Testis (tissue), 3 donors: ENCODE measurements around the gene PHAF1. TPM values are rescaled to one million over a fixed set of nuclear protein-coding genes. Genes with fewer than 3 reads are reported as not detected.
A peak's percentile ranks its signal among the peaks of the same experiment; 100 is the strongest.

Experiments
- DNase-seq: peaks from one replicate; pipeline ENCODE4 v3.0.0-alpha.2; 2019
- H3K27ac ChIP-seq, 2 donors: fragments of 200-600 bp; sonication (generic); one replicate each; pipeline ENCODE4 v1.5.1; 2019
- H3K27me3 ChIP-seq: fragments of 200-600 bp; sonication (generic); one replicate; pipeline ENCODE4 v1.5.1; 2019
- H3K36me3 ChIP-seq: fragments of 200-600 bp; sonication (generic); one replicate; pipeline ENCODE4 v1.5.1; 2017; ENCODE audit warnings: low read depth; ENCODE audit errors: missing control alignments
- H3K4me1 ChIP-seq: fragments of 200-600 bp; sonication (generic); one replicate; pipeline ENCODE4 v1.5.1; 2019
- H3K4me3 ChIP-seq, 2 donors: fragments of 200-600 bp; sonication (generic); one replicate each; pipeline ENCODE4 v1.5.1; 2017 to 2019
- H3K9me3 ChIP-seq: fragments of 200-600 bp; sonication (generic); one replicate; pipeline ENCODE4 v1.5.1; 2017
- CTCF ChIP-seq, 3 experiments: fragments of 450-650 bp in 2 of 3; fragments of 200-600 bp in 1 of 3; sonication (generic) in 1 of 3; IDR thresholded peaks; one replicate each; pipeline ENCODE4 v1.5.1; 2016 to 2019; ENCODE audit warnings: antibody characterized with exemption in 3 of 3, mild to moderate bottlenecking in 2 of 3, moderate library complexity in 1 of 3
- POLR2A ChIP-seq: fragments of 450-650 bp; IDR thresholded peaks from one replicate; pipeline ENCODE4 v1.6.1; 2017; ENCODE audit warnings: antibody characterized with exemption, mild to moderate bottlenecking, moderate library complexity
- WGBS, 2 donors: methylation state at CpG; one replicate each; pipeline ENCODE4 v1.1.5; 2018; 5-methylcytosine and 5-hydroxymethylcytosine counted together
- intact Hi-C: fragments of 100-400 bp; cut with DNase I; formaldehyde crosslinking; loops from one replicate; pipeline ENCODE4 v1.15.1; 2023; ENCODE audit warnings: low total_unique reads
- polyA plus RNA-seq: library from polyadenylated mRNA; stranded (reverse); fragments of 350-450 nt; fragmentation: Illumina TruSeq; extraction: RNeasy Lipid Tissue Mini Kit (QIAGEN cat#74804); gene quantifications from one replicate; pipeline ENCODE4 v1.2.3, GENCODE V29; 2014; ENCODE audit warnings: low read depth, low replicate concordance; ENCODE audit not compliant: insufficient read depth
- total RNA-seq, 2 donors: library from RNA; depleted of rRNA; stranded (reverse); fragments of >200 nt; gene quantifications; one replicate each; pipeline ENCODE4 v1.2.3, GENCODE V29; 2016

The PHAF1 gene
- total and polyA plus RNA-seq, 3 donors from 2014 or later = 31.2 to 41.6 (median 32.6) TPM

GRCh38 chr16:67157892-67158635 is 48.3 kb downstream of the PHAF1 start:
- WGBS, 2 donors = 78 to 83% methylated on average over 7 of the region's 7 CpGs
- intact Hi-C loops = loop anchor here (5.0 kb wide), 1 partner anchor 181 kb away; no protein-coding TSS in a partner anchor

GRCh38 chr16:67158637-67159600 is 49.2 kb downstream of the PHAF1 start:
- H3K4me3 ChIP-seq = peak overlapping the region; percentile 75 to 87
- TF ChIP-seq CTCF (IDR thresholded peaks at IDR 0.05) (no peak), POLR2A (no peak)
- no peaks in the 10 kb centered on the region for H3K9me3 ChIP-seq
- H3K36me3 ChIP-seq = no peaks in the 10 kb centered on the region
- WGBS, 2 donors = 7 to 11% methylated on average over 26 to 29 of the region's 34 CpGs
- no peak overlapping the region for H3K27ac ChIP-seq
- H3K4me1 ChIP-seq = peaks cover 16% of the 10 kb centered on the region
- peak; percentile 50 for DNase-seq
- intact Hi-C loops = loop anchor here (5.0 kb wide), 1 partner anchor 182 kb away; no protein-coding TSS in a partner anchor
- H3K27me3 ChIP-seq = no peaks in the 10 kb centered on the region

More at GRCh38 chr16:67157892-67158635, 48.3 kb downstream of the PHAF1 start:
- no peaks in the 10 kb centered on the region for H3K9me3 ChIP-seq
- no peaks in the 10 kb centered on the region for H3K36me3 ChIP-seq
- DNase-seq = no peak
- TF ChIP-seq CTCF (IDR thresholded peaks at IDR 0.05) (no peak), POLR2A (no peak)
- H3K27ac ChIP-seq = no peak overlapping the region
- no peaks in the 10 kb centered on the region for H3K27me3 ChIP-seq
- H3K4me3 ChIP-seq = no peak overlapping the region
- H3K4me1 ChIP-seq = peaks cover 16% of the 10 kb centered on the region

GRCh38 chr16:67161595-67162058 is 51.9 kb downstream of the PHAF1 start:
- no peak for DNase-seq
- WGBS, 2 donors = 31 to 48% methylated on average over 23 to 25 of the region's 25 CpGs
- Histone ChIP-seq H3K4me1 (peaks cover 12% of the 10 kb centered on the region), H3K4me3 (no peak overlapping the region), H3K27me3 (no peaks in the 10 kb centered on the region), H3K36me3 (no peaks in the 10 kb centered on the region), H3K9me3 (no peaks in the 10 kb centered on the region), H3K27ac (no peak overlapping the region)
- TF ChIP-seq POLR2A = no peak
- TF ChIP-seq CTCF (IDR thresholded peaks at IDR 0.05) = no peak
- intact Hi-C loops = no loop called here

GRCh38 chr16:67162506-67163163 is 52.9 kb downstream of the PHAF1 start:
- Histone ChIP-seq H3K27ac (peak overlapping the region in 1 of 2 donors; percentile 82), H3K36me3 (no peaks in the 10 kb centered on the region), H3K4me1 (peaks cover 12% of the 10 kb centered on the region), H3K4me3 (peak overlapping the region; percentile 33 to 55), H3K27me3 (no peaks in the 10 kb centered on the region), H3K9me3 (no peaks in the 10 kb centered on the region)
- TF ChIP-seq POLR2A = no peak
- no peak for TF ChIP-seq CTCF (IDR thresholded peaks at IDR 0.05)
- intact Hi-C loops = no loop called here
- DNase-seq = no peak
- 19 to 34% methylated on average over 13 to 24 of the region's 44 CpGs for WGBS, 2 donors
